Panc1 (cell line): ENCODE data around the gene TTC38. TPM values are rescaled to one million over a fixed set of nuclear protein-coding genes. Genes with fewer than 3 reads are reported as not detected.

Experiments
- ATAC-seq: fragments of 200-7000 bp; cut with Tn5 transposase; 2 replicates; pipeline ENCODE4 v1.9.1; 2020; ENCODE audit warnings: mild to moderate bottlenecking, moderate library complexity
- BruUV-seq: library from RNA; stranded (reverse); fragments of 400-500 nt; replicated peaks from 2 replicates; lab custom pipeline; 2021; lab: Mats Ljungman, UMichigan
- CTCF ChIA-PET: fragments of 300-600 bp; sonication (Branson Sonifier 250); formaldehyde crosslinking; loops from one replicate; lab custom pipeline; 2022; ENCODE audit warnings: antibody characterized with exemption; lab: Charles Lee
- POLR2A ChIA-PET: fragments of 300-600 bp; sonication (Branson Sonifier 250); formaldehyde crosslinking; loops from one replicate; lab custom pipeline; 2022; ENCODE audit warnings: antibody characterized with exemption; lab: Charles Lee
- DNase-seq: peaks from one replicate; pipeline ENCODE4 v3.0.0-alpha.2; 2010; ENCODE audit warnings: low read depth, low spot score
- H3K27ac ChIP-seq: 2 replicates; pipeline ENCODE4 v1.5.1; 2011; ENCODE audit warnings: mild to moderate bottlenecking, low read length, inconsistent platforms
- H3K27me3 ChIP-seq: fragments of 200-500 bp; sonication (Bioruptor generic); 2 replicates; pipeline ENCODE4 v1.6.0; 2014; ENCODE audit warnings: low read length, inconsistent platforms; ENCODE audit not compliant: control insufficient read depth, insufficient read depth
- H3K36me3 ChIP-seq: fragments of 200-500 bp; sonication (Bioruptor generic); 2 replicates; pipeline ENCODE4 v1.5.1; 2014; ENCODE audit warnings: inconsistent platforms, mild to moderate bottlenecking, low read length, moderate library complexity; ENCODE audit not compliant: control insufficient read depth, insufficient read depth
- H3K4me1 ChIP-seq: 2 replicates; pipeline ENCODE4 v1.5.1; 2011; ENCODE audit warnings: inconsistent platforms, mild to moderate bottlenecking, low read length, moderate library complexity; ENCODE audit not compliant: control insufficient read depth, insufficient read depth
- H3K4me3 ChIP-seq, 2 experiments: 2 replicates each; pipeline ENCODE4 v1.5.1; 2011 to 2012; ENCODE audit warnings: low read depth in 2 of 2, low read length in 2 of 2, mild to moderate bottlenecking in 2 of 2, inconsistent platforms in 1 of 2, moderate library complexity in 1 of 2
- H3K9me3 ChIP-seq: fragments of 200-500 bp; sonication (Bioruptor generic); 2 replicates; pipeline ENCODE4 v1.5.1; 2014; ENCODE audit warnings: low read depth, mild to moderate bottlenecking, inconsistent platforms, low read length, moderate library complexity; ENCODE audit not compliant: control insufficient read depth, insufficient read depth
- CTCF ChIP-seq: fragments of 450-650 bp; IDR thresholded peaks from 2 replicates; pipeline ENCODE4 v1.5.1; 2017; ENCODE audit warnings: mild to moderate bottlenecking
- POLR2AphosphoS5 ChIP-seq: IDR thresholded peaks from 2 replicates; pipeline ENCODE4 v1.6.1; 2012; ENCODE audit warnings: mild to moderate bottlenecking, low read depth, low read length, moderate library complexity
- REST ChIP-seq, 2 experiments: IDR thresholded peaks; 2 replicates each; pipeline ENCODE4 v1.6.1; 2011 to 2012; ENCODE audit warnings: low read depth in 2 of 2, control low read depth in 1 of 2, low read length in 1 of 2, mild to moderate bottlenecking in 1 of 2, moderate library complexity in 1 of 2; ENCODE audit not compliant: insufficient read depth in 1 of 2
- SIN3A ChIP-seq: IDR thresholded peaks from 2 replicates; pipeline ENCODE4 v1.6.1; 2012; ENCODE audit warnings: low read depth, mild to moderate bottlenecking, low read length, moderate library complexity, borderline replicate concordance; ENCODE audit not compliant: insufficient read depth
- TCF7L2 ChIP-seq: IDR thresholded peaks from 2 replicates; pipeline ENCODE4 v1.6.1; 2011; ENCODE audit warnings: mild to moderate bottlenecking, low read depth, low read length, inconsistent platforms
- in situ Hi-C: cut with HindIII; loops from 2 replicates; pipeline ENCODE4 v1.10.0; 2016; ENCODE audit warnings: low sequenced_read_pairs, low pct_unique_long_range_greater_than_20kb
- intact Hi-C: fragments of 100-400 bp; cut with micrococcal nuclease; formaldehyde crosslinking; loops from one replicate; pipeline ENCODE4 v1.10.0; 2022; ENCODE audit not compliant: unreplicated experiment
- total RNA-seq: library from RNA; stranded (reverse); gene quantifications from one replicate; pipeline ENCODE4 v1.2.1, GENCODE V29; 2021; ENCODE audit not compliant: unreplicated experiment

The TTC38 gene
- total RNA-seq, 1 experiment from 2014 or later, result 14.0 TPM

DNA sequence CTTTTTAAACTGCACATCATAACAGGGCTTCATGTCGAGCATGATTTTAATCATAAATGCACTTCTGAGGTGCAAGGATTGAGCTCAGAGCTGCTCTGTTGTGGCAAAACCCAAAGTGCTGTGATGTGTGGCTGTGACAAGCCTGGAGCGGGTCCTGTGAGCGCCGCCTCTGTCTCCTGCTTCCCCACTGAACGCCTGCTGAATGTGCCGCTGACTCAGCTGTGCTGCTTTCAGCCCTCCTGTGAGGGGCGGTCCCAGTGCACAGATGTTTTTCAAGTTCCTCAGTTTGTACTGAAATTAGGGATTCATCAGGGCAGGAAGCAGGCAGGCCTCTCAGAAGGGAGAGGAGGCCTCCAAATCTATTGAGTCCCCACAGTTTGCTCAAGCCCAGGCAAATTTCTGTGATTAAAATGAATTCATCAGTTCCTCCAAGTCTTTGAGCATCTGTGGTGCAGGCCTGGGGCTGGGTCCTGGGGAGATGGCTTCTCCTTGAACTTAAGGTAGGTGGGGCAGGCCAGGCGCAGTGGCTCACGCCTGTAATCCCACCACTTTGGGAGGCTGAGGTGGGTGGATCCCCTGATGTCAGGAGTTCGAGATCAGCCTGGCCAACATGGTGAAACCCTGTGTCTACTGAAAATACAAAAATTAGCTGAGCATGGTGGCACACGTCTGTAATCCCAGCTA lies 25.9 kb downstream of the TTC38 start:
- ChIA-PET CTCF (no interaction called here), POLR2A (no interaction called here)
- intact Hi-C loops, result no loop called here
- H3K4me1 ChIP-seq, result no peaks in the 10 kb centered on the region; the same call in 1 of the 2 replicates
- DNase-seq, result no peak
- H3K27me3 ChIP-seq, result no peaks in the 10 kb centered on the region
- no TSS peak for BruUV-seq
- no peak for ATAC-seq
- in situ Hi-C loops, result no loop called here
- H3K36me3 ChIP-seq, result peaks cover 2% of the 10 kb centered on the region; the same call in 1 of the 2 replicates
- TF ChIP-seq POLR2AphosphoS5, result no peak
- no peak for TF ChIP-seq SIN3A
- TF ChIP-seq REST (IDR thresholded peaks at IDR 0.05; ENCODE audit: insufficient read depth in 1 of 2, low read depth in 2 of 2, low read length in 1 of 2), result no peak
- no peak for TF ChIP-seq CTCF
- no peak for TF ChIP-seq TCF7L2
- no peak overlapping the region for H3K27ac ChIP-seq
- no peaks in the 10 kb centered on the region for H3K9me3 ChIP-seq
- H3K4me3 ChIP-seq, result no peak overlapping the region

GRCh38 chr22:46294784-46295183 lies 27.0 kb downstream of the TTC38 start:
- no peak for DNase-seq
- intact Hi-C loops, result loop anchor here (5.0 kb wide), 1 partner anchor 172 kb away; no protein-coding TSS in a partner anchor
- BruUV-seq, result no TSS peak

More at GRCh38 chr22:46294784-46295183, 27.0 kb downstream of the TTC38 start:
- Histone ChIP-seq H3K27ac (no peak overlapping the region), H3K9me3 (no peaks in the 10 kb centered on the region), H3K36me3 (peaks cover 2% of the 10 kb centered on the region; the same call in 1 of the 2 replicates), H3K4me3 (no peak overlapping the region), H3K27me3 (no peaks in the 10 kb centered on the region), H3K4me1 (no peaks in the 10 kb centered on the region; the same call in 1 of the 2 replicates)
- POLR2A ChIA-PET, result no interaction called here
- no peak for TF ChIP-seq TCF7L2
- no peak for TF ChIP-seq POLR2AphosphoS5
- no peak for TF ChIP-seq REST (IDR thresholded peaks at IDR 0.05; ENCODE audit: insufficient read depth in 1 of 2, low read depth in 2 of 2, low read length in 1 of 2)
- TF ChIP-seq SIN3A, result no peak
- TF ChIP-seq CTCF, result no peak
- in situ Hi-C loops, result no loop called here
- no peak for ATAC-seq
- CTCF ChIA-PET, result no interaction called here
